ENCODE measurements around the gene AIG1. TPM values are rescaled to one million over a fixed set of nuclear protein-coding genes. Genes with fewer than 3 reads are reported as not detected.
A peak's percentile ranks its signal among the peaks of the same experiment; 100 is the strongest.

Gene AIG1
- total and polyA plus RNA-seq, 2 of the 13 experiments (the other 11 are each of a cell fraction or from before 2014, with no cell fraction given) = 115 to 197 TPM

DNA sequence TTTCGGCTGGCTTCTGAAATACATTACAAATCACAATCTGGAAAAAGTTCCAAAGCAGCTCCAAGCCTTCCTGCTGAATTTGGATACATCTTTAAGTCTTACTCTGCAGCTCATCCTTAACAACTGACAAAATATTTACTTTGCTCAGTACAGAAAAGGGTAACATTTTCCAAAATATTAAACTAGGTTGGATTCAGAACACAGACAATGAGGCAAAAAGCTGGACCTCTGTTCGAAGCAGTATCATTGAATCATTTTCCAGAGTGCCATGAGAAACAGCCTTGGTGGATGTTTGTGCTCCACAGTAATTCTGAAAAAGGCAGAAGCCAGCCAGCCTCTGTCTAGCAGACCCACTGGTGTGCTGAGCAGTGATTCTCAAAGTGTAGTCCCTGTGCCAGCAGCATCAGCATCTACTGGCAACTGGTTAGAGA, 162.1 kb downstream of the AIG1 start (continued):
- TF ChIP-seq, protein P1, sequence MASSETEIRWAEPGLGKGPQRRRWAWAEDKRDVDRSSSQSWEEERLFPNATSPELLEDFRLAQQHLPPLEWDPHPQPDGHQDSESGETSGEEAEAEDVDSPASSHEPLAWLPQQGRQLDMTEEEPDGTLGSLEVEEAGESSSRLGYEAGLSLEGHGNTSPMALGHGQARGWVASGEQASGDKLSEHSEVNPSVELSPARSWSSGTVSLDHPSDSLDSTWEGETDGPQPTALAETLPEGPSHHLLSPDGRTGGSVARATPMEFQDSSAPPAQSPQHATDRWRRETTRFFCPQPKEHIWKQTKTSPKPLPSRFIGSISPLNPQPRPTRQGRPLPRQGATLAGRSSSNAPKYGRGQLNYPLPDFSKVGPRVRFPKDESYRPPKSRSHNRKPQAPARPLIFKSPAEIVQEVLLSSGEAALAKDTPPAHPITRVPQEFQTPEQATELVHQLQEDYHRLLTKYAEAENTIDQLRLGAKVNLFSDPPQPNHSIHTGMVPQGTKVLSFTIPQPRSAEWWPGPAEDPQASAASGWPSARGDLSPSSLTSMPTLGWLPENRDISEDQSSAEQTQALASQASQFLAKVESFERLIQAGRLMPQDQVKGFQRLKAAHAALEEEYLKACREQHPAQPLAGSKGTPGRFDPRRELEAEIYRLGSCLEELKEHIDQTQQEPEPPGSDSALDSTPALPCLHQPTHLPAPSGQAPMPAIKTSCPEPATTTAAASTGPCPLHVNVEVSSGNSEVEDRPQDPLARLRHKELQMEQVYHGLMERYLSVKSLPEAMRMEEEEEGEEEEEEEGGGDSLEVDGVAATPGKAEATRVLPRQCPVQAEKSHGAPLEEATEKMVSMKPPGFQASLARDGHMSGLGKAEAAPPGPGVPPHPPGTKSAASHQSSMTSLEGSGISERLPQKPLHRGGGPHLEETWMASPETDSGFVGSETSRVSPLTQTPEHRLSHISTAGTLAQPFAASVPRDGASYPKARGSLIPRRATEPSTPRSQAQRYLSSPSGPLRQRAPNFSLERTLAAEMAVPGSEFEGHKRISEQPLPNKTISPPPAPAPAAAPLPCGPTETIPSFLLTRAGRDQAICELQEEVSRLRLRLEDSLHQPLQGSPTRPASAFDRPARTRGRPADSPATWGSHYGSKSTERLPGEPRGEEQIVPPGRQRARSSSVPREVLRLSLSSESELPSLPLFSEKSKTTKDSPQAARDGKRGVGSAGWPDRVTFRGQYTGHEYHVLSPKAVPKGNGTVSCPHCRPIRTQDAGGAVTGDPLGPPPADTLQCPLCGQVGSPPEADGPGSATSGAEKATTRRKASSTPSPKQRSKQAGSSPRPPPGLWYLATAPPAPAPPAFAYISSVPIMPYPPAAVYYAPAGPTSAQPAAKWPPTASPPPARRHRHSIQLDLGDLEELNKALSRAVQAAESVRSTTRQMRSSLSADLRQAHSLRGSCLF (CRISPR knock-in tag; IDR thresholded peaks at IDR 0.05; ENCODE audit: borderline replicate concordance) = no peak
- TF ChIP-seq ZBTB21 (CRISPR knock-in tag; IDR thresholded peaks at IDR 0.05) (no peak), NPAS2 (CRISPR knock-in tag; IDR thresholded peaks at IDR 0.05; ENCODE audit: borderline replicate concordance) (no peak), ZNF850 (CRISPR knock-in tag; conservative IDR thresholded peaks at IDR 0.05) (no peak), RCOR2 (CRISPR knock-in tag; IDR thresholded peaks at IDR 0.05) (no peak), RBFOX2 (IDR thresholded peaks at IDR 0.05; ENCODE audit: low read depth, low read length) (no peak)

GRCh38 chr6:143223895-143224294, 163.2 kb downstream of the AIG1 start:
- CTCF ChIA-PET (ENCODE audit: low intra/inter-chr PET ratio, low total read pairs) = no interaction called here
- WGBS (ENCODE audit: low lambda C conversion rate) = 64% methylated on average over 8 of the region's 8 CpGs
- Histone ChIP-seq H3K4me3 (replicated peaks in 1 of 3; ENCODE audit: insufficient read depth in 1 of 3, low read depth in 2 of 3, low read length in 3 of 3) (no peak overlapping the region), H4K20me1 (ENCODE audit: insufficient read depth, low read length) (no peaks in the 10 kb centered on the region), H3K9me3 (ENCODE audit: low read length) (no peaks in the 10 kb centered on the region), H3K36me3 (replicated peaks in 1 of 2; ENCODE audit: control insufficient read depth in 1 of 2, insufficient read depth in 2 of 2, low read length in 2 of 2) (0 out of 5 replicates have a peak, but pooled peaks cover 0 to 8% of the 10 kb centered on the region in 2 experiments), H3K27ac (ENCODE audit: extremely low read length, insufficient read depth, low read length) (no peak overlapping the region), H2AFZ (ENCODE audit: low read length) (no peak overlapping the region), H3K9ac (ENCODE audit: insufficient read depth, low read depth, low read length) (no peak overlapping the region), H3K4me2 (ENCODE audit: low read depth, low read length) (peak overlapping the region; percentile 36; the same call in 1 of the 2 replicates), H3K4me1 (ENCODE audit: insufficient read depth, low read length) (peaks cover 17% of the 10 kb centered on the region), H3K79me2 (ENCODE audit: insufficient read depth, low read length) (no peaks in the 10 kb centered on the region), H3K27me3 (ENCODE audit: control insufficient read depth in 1 of 2, insufficient read depth in 2 of 2, low read length in 2 of 2) (no peaks in the 10 kb centered on the region)
- ATAC-seq (peak; percentile 92), DNase-seq (ENCODE audit: low spot score) (peak; percentile 81), FAIRE-seq (peak; percentile 43)
- POLR2A ChIA-PET = interaction anchor here (0.9 to 2.2 kb wide), 3 partner anchors 9 to 164 kb away, joined by 3 to 6 read pairs (median 3); no protein-coding TSS in a partner anchor
- no TSS peak for BruUV-seq (replicated peaks)
- in situ Hi-C loops (cut with HindIII; ENCODE audit: extremely low pct_ligation_motif_present, low pct_unique_long_range_greater_than_20kb) = no loop called here
- intact Hi-C loops (cut with micrococcal nuclease; ENCODE audit: unreplicated experiment) = loop anchor here (5.0 kb wide), 2 partner anchors 162 to 188 kb away; partner anchors contain the start of gene AIG1
- TF ChIP-seq HDAC2 (CRISPR knock-in tag; IDR thresholded peaks at IDR 0.05) (peak; percentile 25; the same call in 1 of the 2 replicates), ZNF644 (CRISPR knock-in tag; IDR thresholded peaks at IDR 0.05; ENCODE audit: low read depth) (peak; percentile 74), ZFYVE20 (CRISPR knock-in tag; IDR thresholded peaks at IDR 0.05; ENCODE audit: borderline replicate concordance, low read depth) (no peak), KLF11 (CRISPR knock-in tag; IDR thresholded peaks at IDR 0.05) (no peak), JUN (CRISPR knock-in tag; IDR thresholded peaks at IDR 0.05) (peak; percentile 87; the same call in 1 of the 2 replicates), ZMYM4 (CRISPR knock-in tag; IDR thresholded peaks at IDR 0.05) (peak; percentile 87), ZNF501 (CRISPR knock-in tag; IDR thresholded peaks at IDR 0.05) (no peak), MEF2D (CRISPR knock-in tag; IDR thresholded peaks at IDR 0.05) (no peak), MED13 (CRISPR knock-in tag; IDR thresholded peaks at IDR 0.05) (no peak), NFKB2 (CRISPR knock-in tag; IDR thresholded peaks at IDR 0.05; ENCODE audit: borderline replicate concordance) (no peak), CENPT (CRISPR knock-in tag; IDR thresholded peaks at IDR 0.05; ENCODE audit: low read depth) (no peak), PAWR (CRISPR knock-in tag; IDR thresholded peaks at IDR 0.05; ENCODE audit: borderline replicate concordance) (no peak)
- TF ChIP-seq, protein P2, sequence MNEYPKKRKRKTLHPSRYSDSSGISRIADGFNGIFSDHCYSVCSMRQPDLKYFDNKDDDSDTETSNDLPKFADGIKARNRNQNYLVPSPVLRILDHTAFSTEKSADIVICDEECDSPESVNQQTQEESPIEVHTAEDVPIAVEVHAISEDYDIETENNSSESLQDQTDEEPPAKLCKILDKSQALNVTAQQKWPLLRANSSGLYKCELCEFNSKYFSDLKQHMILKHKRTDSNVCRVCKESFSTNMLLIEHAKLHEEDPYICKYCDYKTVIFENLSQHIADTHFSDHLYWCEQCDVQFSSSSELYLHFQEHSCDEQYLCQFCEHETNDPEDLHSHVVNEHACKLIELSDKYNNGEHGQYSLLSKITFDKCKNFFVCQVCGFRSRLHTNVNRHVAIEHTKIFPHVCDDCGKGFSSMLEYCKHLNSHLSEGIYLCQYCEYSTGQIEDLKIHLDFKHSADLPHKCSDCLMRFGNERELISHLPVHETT (CRISPR knock-in tag; conservative IDR thresholded peaks at IDR 0.05) = no peak

All from HepG2 (cell line).